NCI-H345 (cell line): ENCODE measurements around the gene ADNP.

Experiments
- DNase-seq: peaks from one replicate; lab custom pipeline; 2025; lab: John Stamatoyannopoulos, UW

ADNP gene

GRCh38 chr20:50872560-50873425, 58.4 kb downstream of the ADNP start:
- no peak for DNase-seq

- DNase-seq = no peak
Measured at GRCh38 chr20:50870561-50871161, 60.6 kb downstream of the ADNP start.

- DNase-seq = no peak
Measured at GRCh38 chr20:50868509-50869495, 62.4 kb downstream of the ADNP start.

GRCh38 chr20:50867805-50868204, 63.4 kb downstream of the ADNP start:
- DNase-seq = no peak

- no peak for DNase-seq
Measured at GRCh38 chr20:50866831-50867230, 64.4 kb downstream of the ADNP start.

- no peak for DNase-seq
Measured at GRCh38 chr20:50866036-50866685, 65.1 kb downstream of the ADNP start.

- no peak for DNase-seq
Measured at GRCh38 chr20:50865591-50865990, 65.6 kb downstream of the ADNP start.

- no peak for DNase-seq
Measured at GRCh38 chr20:50865114-50865513, 66.1 kb downstream of the ADNP start.

GRCh38 chr20:50862546-50862945, 68.7 kb downstream of the ADNP start:
- no peak for DNase-seq

GRCh38 chr20:50861012-50861411, 70.2 kb downstream of the ADNP start:
- DNase-seq = no peak

- no peak for DNase-seq
Measured at GRCh38 chr20:50859161-50859560, 72.1 kb downstream of the ADNP start.

GRCh38 chr20:50858525-50858924, 72.7 kb downstream of the ADNP start:
- DNase-seq = no peak

GRCh38 chr20:50857348-50857747, 73.9 kb downstream of the ADNP start:
- DNase-seq = no peak

GRCh38 chr20:50856475-50857041, 74.7 kb downstream of the ADNP start:
- no peak for DNase-seq

GRCh38 chr20:50855498-50856474, 75.5 kb downstream of the ADNP start:
- DNase-seq = no peak

- DNase-seq = no peak
Measured at GRCh38 chr20:50854506-50855249, 76.6 kb downstream of the ADNP start.

GRCh38 chr20:50852085-50852484, 79.2 kb downstream of the ADNP start:
- no peak for DNase-seq

GRCh38 chr20:50850721-50851286, 80.4 kb downstream of the ADNP start:
- DNase-seq = no peak
